Endothelial cell of umbilical vein (primary cell): Measurements from ENCODE around the gene HPS6. TPM values are rescaled to one million over a fixed set of nuclear protein-coding genes. Genes with fewer than 3 reads are reported as not detected.

Source experiments
- BruUV-seq: library from RNA; stranded (reverse); fragments of 400-500 nt; replicated peaks from 2 replicates; lab custom pipeline; 2021; lab: Mats Ljungman, UMichigan
- CTCF ChIA-PET: fragments of 300-600, 350-600 bp; sonication (Branson Sonifier 250); formaldehyde crosslinking; loops from one replicate; lab custom pipeline; 2021; ENCODE audit warnings: antibody characterized with exemption, inconsistent platforms; lab: Charles Lee
- POLR2A ChIA-PET: fragments of 300-600, 350-600 bp; sonication (Branson Sonifier 250); formaldehyde crosslinking; loops from one replicate; lab custom pipeline; 2021; ENCODE audit warnings: antibody characterized with exemption, inconsistent platforms; lab: Charles Lee
- DNase-seq: peaks from one replicate; pipeline ENCODE4 v3.0.0-alpha.2; 2011; ENCODE audit warnings: low read depth, low spot score
- FAIRE-seq: peaks from 2 replicates; lab custom pipeline; 2011; peaks lifted over from hg19 to GRCh38; lab: Jason Lieb, UNC
- H2AFZ ChIP-seq: 2 replicates; pipeline ENCODE4 v1.6.0; 2012; ENCODE audit warnings: low read depth, low read length, control low read depth, inconsistent platforms
- H3K27ac ChIP-seq: 2 replicates; pipeline ENCODE4 v1.5.1; 2011; ENCODE audit warnings: low read depth, mild to moderate bottlenecking, control low read depth, low read length, moderate library complexity; ENCODE audit not compliant: insufficient read depth
- H3K27me3 ChIP-seq, 2 experiments: 2 replicates each; pipeline versions ENCODE4 v1.6.0 to v1.6.1; 2011; ENCODE audit warnings: low read length in 2 of 2, mixed read lengths in 1 of 2; ENCODE audit not compliant: control insufficient read depth in 2 of 2, insufficient read depth in 2 of 2
- H3K36me3 ChIP-seq, 2 experiments: 2 replicates in 1 of 2; 3 replicates in 1 of 2; pipeline ENCODE4 v1.5.1; 2011; ENCODE audit warnings: low read length in 2 of 2, mild to moderate bottlenecking in 1 of 2, moderate library complexity in 1 of 2; ENCODE audit not compliant: control insufficient read depth in 2 of 2, insufficient read depth in 2 of 2; ENCODE audit errors: extremely low read depth in 1 of 2
- H3K4me1 ChIP-seq: 3 replicates; pipeline ENCODE4 v1.5.1; 2011; ENCODE audit warnings: mild to moderate bottlenecking, low read length; ENCODE audit not compliant: control insufficient read depth, insufficient read depth; ENCODE audit errors: extremely low read depth
- H3K4me2 ChIP-seq: 2 replicates; pipeline ENCODE4 v1.6.1; 2011; ENCODE audit warnings: low read length, control low read depth, mixed read lengths; ENCODE audit not compliant: insufficient read depth
- H3K4me3 ChIP-seq, 3 experiments: fragments of 200-600 bp in 1 of 3; sonication (generic), shearing (Covaris generic) in 1 of 3; replicated peaks in 1 of 3; 2 replicates each; pipeline ENCODE4 v1.5.1; 2011 to 2016; ENCODE audit warnings: control low read depth in 3 of 3, low read length in 3 of 3, mild to moderate bottlenecking in 2 of 3, inconsistent platforms in 1 of 3, low read depth in 1 of 3, moderate library complexity in 1 of 3; ENCODE audit not compliant: insufficient read depth in 1 of 3
- H3K79me2 ChIP-seq: 2 replicates; pipeline ENCODE4 v1.6.0; 2012; ENCODE audit warnings: low read length, inconsistent platforms; ENCODE audit not compliant: control insufficient read depth, insufficient read depth
- H3K9ac ChIP-seq: replicated peaks from 2 replicates; pipeline ENCODE3; 2011; ENCODE audit warnings: low read length, control low read depth; ENCODE audit not compliant: insufficient read depth; ENCODE audit errors: extremely low read depth
- H3K9me1 ChIP-seq: replicated peaks from 3 replicates; pipeline ENCODE4 v1.6.0; 2011; ENCODE audit warnings: mild to moderate bottlenecking, low read length; ENCODE audit not compliant: control insufficient read depth, insufficient read depth; ENCODE audit errors: extremely low read depth
- H3K9me3 ChIP-seq: replicated peaks from 2 replicates; pipeline ENCODE4 v1.5.1; 2012; ENCODE audit warnings: low read length, inconsistent platforms; ENCODE audit not compliant: control insufficient read depth, insufficient read depth
- H4K20me1 ChIP-seq: replicated peaks from 2 replicates; pipeline ENCODE3; 2011; ENCODE audit warnings: mild to moderate bottlenecking, low read length; ENCODE audit not compliant: control insufficient read depth, insufficient read depth; ENCODE audit errors: extremely low read depth
- CTCF ChIP-seq, 2 donors: IDR thresholded peaks; 1 replicate in 1 of 2; 2 replicates in 1 of 2; pipeline ENCODE4 v1.5.1; 2011; ENCODE audit warnings: low read length in 2 of 2, mild to moderate bottlenecking in 2 of 2, moderate library complexity in 2 of 2, control low read depth in 1 of 2, inconsistent platforms in 1 of 2, low read depth in 1 of 2; ENCODE audit not compliant: insufficient read depth in 1 of 2; ENCODE audit errors: extremely low read depth in 1 of 2
- EZH2 ChIP-seq: IDR thresholded peaks from 2 replicates; pipeline ENCODE4 v1.6.1; 2012; ENCODE audit warnings: borderline replicate concordance, low read depth, mild to moderate bottlenecking, moderate library complexity, low read length, inconsistent platforms; ENCODE audit not compliant: severe bottlenecking
- FOS ChIP-seq: IDR thresholded peaks from 2 replicates; pipeline ENCODE4 v1.6.1; 2011; ENCODE audit warnings: mild to moderate bottlenecking, low read length, moderate library complexity, borderline replicate concordance; ENCODE audit not compliant: insufficient read depth
- GATA2 ChIP-seq: IDR thresholded peaks from 2 replicates; pipeline ENCODE4 v1.7.0; 2011; ENCODE audit warnings: low read depth, mild to moderate bottlenecking, moderate library complexity, mixed read lengths, low read length; ENCODE audit not compliant: insufficient read length, insufficient read depth
- JUN ChIP-seq: IDR thresholded peaks from 2 replicates; pipeline ENCODE4 v1.6.1; 2011; ENCODE audit warnings: borderline replicate concordance, low read depth; ENCODE audit not compliant: insufficient read length, insufficient read depth
- MYC ChIP-seq: IDR thresholded peaks from one replicate; pipeline ENCODE4 v1.6.1; 2011; ENCODE audit warnings: mild to moderate bottlenecking, low read depth, low read length
- POLR2A ChIP-seq: IDR thresholded peaks from 2 replicates; pipeline ENCODE4 v1.6.1; 2012; ENCODE audit warnings: low read depth, mild to moderate bottlenecking, control low read depth, low read length
- POLR2AphosphoS5 ChIP-seq: IDR thresholded peaks from 2 replicates; pipeline ENCODE4 v1.6.1; 2012; ENCODE audit warnings: low read depth, mild to moderate bottlenecking, control low read depth, low read length, moderate library complexity; ENCODE audit not compliant: insufficient read depth
- dilution Hi-C: fragments of 300-500 bp; cut with MboI; formaldehyde crosslinking; loops from one replicate; pipeline ENCODE4 v1.15.0; 2019; ENCODE audit warnings: low sequenced_read_pairs; ENCODE audit not compliant: extremely low pct_ligation_motif_present
- intact Hi-C: fragments of 100-400 bp; cut with micrococcal nuclease; formaldehyde crosslinking; loops from one replicate; pipeline ENCODE4 v1.10.0; 2022
- polyA plus RNA-seq, 4 experiments: library from polyadenylated mRNA; depleted of rRNA in 3 of 4; stranded (reverse) in 3 of 4; unstranded in 1 of 4; fragments of >200 nt; gene quantifications; 2 replicates each; pipeline versions ENCODE4 v1.2.1 to v1.2.3, GENCODE V29; 2011 to 2012; ENCODE audit warnings: missing spikeins in 1 of 4
- total RNA-seq: library from RNA; stranded (reverse); gene quantifications from 2 replicates; pipeline ENCODE4 v1.2.3, GENCODE V29; 2021
- TF ChIP-seq, protein P1 (sequence below): IDR thresholded peaks from 2 replicates; pipeline ENCODE4 v1.6.1; 2011; ENCODE audit not compliant: insufficient read depth, insufficient read length

Gene HPS6
- total and polyA plus RNA-seq, 2 donors (not counting 3 experiments of a cell fraction or from before 2014, with no cell fraction given): 9.3 to 18.5 TPM

DNA sequence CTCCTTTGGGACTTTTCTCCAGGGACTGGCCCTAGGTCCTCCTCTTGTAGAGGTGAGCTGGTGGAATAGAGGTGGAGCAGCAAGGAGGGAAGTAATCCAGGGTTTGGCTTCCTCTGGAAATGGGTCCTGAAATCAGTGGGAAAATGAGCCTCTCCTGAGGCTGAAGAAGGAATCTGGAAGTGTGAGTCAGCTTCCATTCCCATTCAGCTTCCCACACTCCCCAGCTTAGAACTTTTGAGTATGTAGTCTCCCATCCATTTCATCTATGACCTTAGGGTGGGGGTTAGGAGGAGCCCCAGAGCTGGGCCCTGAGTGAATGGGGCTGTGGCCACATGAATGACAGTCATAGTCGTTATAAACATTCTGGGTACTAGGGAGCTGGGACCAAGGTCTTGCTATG lies 37.3 kb downstream of the HPS6 start:
- BruUV-seq: no TSS peak
- H3K36me3 ChIP-seq: peaks cover 3 to 6% of the 10 kb centered on the region in 2 experiments
- H4K20me1 ChIP-seq: no peaks in the 10 kb centered on the region
- no peak overlapping the region for H3K9ac ChIP-seq
- ChIA-PET POLR2A (interaction anchor here (1.1 kb wide), 1 partner anchor 12 kb away, joined by 4 read pairs; no protein-coding TSS in a partner anchor), CTCF (interaction anchor here (1.1 to 2.5 kb wide), 6 partner anchors 8 to 92 kb away, joined by 3 to 12 read pairs (median 4); no protein-coding TSS in a partner anchor)
- DNase-seq: no peak
- H3K79me2 ChIP-seq: no peaks in the 10 kb centered on the region
- no peak overlapping the region for H3K27ac ChIP-seq
- H3K4me1 ChIP-seq: peaks cover 9% of the 10 kb centered on the region
- TF ChIP-seq EZH2 (no peak), CTCF (IDR thresholded peaks at IDR 0.05; ENCODE audit: extremely low read depth in 1 of 2, insufficient read depth in 1 of 2, low read depth in 1 of 2, low read length in 2 of 2) (no peak), POLR2AphosphoS5 (no peak), JUN (no peak), FOS (no peak), MYC (no peak), POLR2A (no peak), GATA2 (no peak)
- TF ChIP-seq, protein P1, sequence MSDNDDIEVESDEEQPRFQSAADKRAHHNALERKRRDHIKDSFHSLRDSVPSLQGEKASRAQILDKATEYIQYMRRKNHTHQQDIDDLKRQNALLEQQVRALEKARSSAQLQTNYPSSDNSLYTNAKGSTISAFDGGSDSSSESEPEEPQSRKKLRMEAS: no peak
- no peaks in the 10 kb centered on the region for H3K9me3 ChIP-seq
- FAIRE-seq: no peak
- dilution Hi-C loops: no loop called here
- intact Hi-C loops: no loop called here
- H3K4me3 ChIP-seq: no peak overlapping the region
- H3K9me1 ChIP-seq: no peaks in the 10 kb centered on the region
- no peak overlapping the region for H2AFZ ChIP-seq
- H3K4me2 ChIP-seq: no peak overlapping the region
- no peaks in the 10 kb centered on the region for H3K27me3 ChIP-seq
